ENCODE measurements around the gene CSRNP3.

Gene CSRNP3

GRCh38 chr2:165691615-165692014, 222.1 kb downstream of the CSRNP3 start:
- TF ChIP-seq PAX5 (IDR thresholded peaks at IDR 0.05; ENCODE audit: insufficient read depth, low read length, severe bottlenecking) (no peak), TAF1 (IDR thresholded peaks at IDR 0.05; ENCODE audit: low read depth, low read length) (no peak), POLR2AphosphoS5 (IDR thresholded peaks at IDR 0.05; ENCODE audit: low read depth, low read length) (no peak), SPI1 (IDR thresholded peaks at IDR 0.05; ENCODE audit: low read depth, low read length) (no peak), POLR2A (IDR thresholded peaks at IDR 0.05; ENCODE audit: low read depth, low read length) (no peak), POU2F2 (IDR thresholded peaks at IDR 0.05; ENCODE audit: low read depth, low read length) (no peak)
- DNase-seq (ENCODE audit: insufficient read length, low spot score) (no peak), FAIRE-seq (no peak)

- FAIRE-seq (no peak), DNase-seq (ENCODE audit: insufficient read length, low spot score) (no peak)
- no peak for TF ChIP-seq PAX5 (IDR thresholded peaks at IDR 0.05; ENCODE audit: insufficient read depth, low read length, severe bottlenecking)
- no peak for TF ChIP-seq POU2F2 (IDR thresholded peaks at IDR 0.05; ENCODE audit: low read depth, low read length)
- no peak for TF ChIP-seq TAF1 (IDR thresholded peaks at IDR 0.05; ENCODE audit: low read depth, low read length)
- no peak for TF ChIP-seq POLR2AphosphoS5 (IDR thresholded peaks at IDR 0.05; ENCODE audit: low read depth, low read length)
- no peak for TF ChIP-seq SPI1 (IDR thresholded peaks at IDR 0.05; ENCODE audit: low read depth, low read length)
- no peak for TF ChIP-seq POLR2A (IDR thresholded peaks at IDR 0.05; ENCODE audit: low read depth, low read length)
Measured at GRCh38 chr2:165692906-165693305, 223.4 kb downstream of the CSRNP3 start.

- no peak for DNase-seq (ENCODE audit: insufficient read length, low spot score)
- no peak for FAIRE-seq
- TF ChIP-seq POLR2AphosphoS5 (IDR thresholded peaks at IDR 0.05; ENCODE audit: low read depth, low read length) (no peak), TAF1 (IDR thresholded peaks at IDR 0.05; ENCODE audit: low read depth, low read length) (no peak), POLR2A (IDR thresholded peaks at IDR 0.05; ENCODE audit: low read depth, low read length) (no peak), POU2F2 (IDR thresholded peaks at IDR 0.05; ENCODE audit: low read depth, low read length) (no peak), SPI1 (IDR thresholded peaks at IDR 0.05; ENCODE audit: low read depth, low read length) (no peak), PAX5 (IDR thresholded peaks at IDR 0.05; ENCODE audit: insufficient read depth, low read length, severe bottlenecking) (no peak)
Measured at GRCh38 chr2:165693838-165694237, 224.3 kb downstream of the CSRNP3 start.

- no peak for FAIRE-seq
- no peak for TF ChIP-seq TAF1 (IDR thresholded peaks at IDR 0.05; ENCODE audit: low read depth, low read length)
- TF ChIP-seq POLR2AphosphoS5 (IDR thresholded peaks at IDR 0.05; ENCODE audit: low read depth, low read length) = no peak
- no peak for TF ChIP-seq PAX5 (IDR thresholded peaks at IDR 0.05; ENCODE audit: insufficient read depth, low read length, severe bottlenecking)
- TF ChIP-seq POU2F2 (IDR thresholded peaks at IDR 0.05; ENCODE audit: low read depth, low read length) = no peak
- no peak for TF ChIP-seq SPI1 (IDR thresholded peaks at IDR 0.05; ENCODE audit: low read depth, low read length)
- no peak for DNase-seq (ENCODE audit: insufficient read length, low spot score)
Measured at GRCh38 chr2:165697748-165698443, 228.4 kb downstream of the CSRNP3 start.

- peak; percentile 2 for DNase-seq (ENCODE audit: insufficient read length, low spot score)
- TF ChIP-seq POLR2A (IDR thresholded peaks at IDR 0.05; ENCODE audit: low read depth, low read length) (no peak), POU2F2 (IDR thresholded peaks at IDR 0.05; ENCODE audit: low read depth, low read length) (no peak), SPI1 (IDR thresholded peaks at IDR 0.05; ENCODE audit: low read depth, low read length) (no peak), TAF1 (IDR thresholded peaks at IDR 0.05; ENCODE audit: low read depth, low read length) (no peak), POLR2AphosphoS5 (IDR thresholded peaks at IDR 0.05; ENCODE audit: low read depth, low read length) (no peak), PAX5 (IDR thresholded peaks at IDR 0.05; ENCODE audit: insufficient read depth, low read length, severe bottlenecking) (no peak)
- no peak for FAIRE-seq
Measured at GRCh38 chr2:165698444-165698884, 229.0 kb downstream of the CSRNP3 start.

- TF ChIP-seq SPI1 (IDR thresholded peaks at IDR 0.05; ENCODE audit: low read depth, low read length) = no peak
- TF ChIP-seq POLR2A (IDR thresholded peaks at IDR 0.05; ENCODE audit: low read depth, low read length) = no peak
- TF ChIP-seq TAF1 (IDR thresholded peaks at IDR 0.05; ENCODE audit: low read depth, low read length) = no peak
- no peak for TF ChIP-seq PAX5 (IDR thresholded peaks at IDR 0.05; ENCODE audit: insufficient read depth, low read length, severe bottlenecking)
- DNase-seq (ENCODE audit: insufficient read length, low spot score) (no peak), FAIRE-seq (no peak)
Measured at GRCh38 chr2:165699946-165700345, 230.4 kb downstream of the CSRNP3 start.

GRCh38 chr2:165700531-165700930, 231.0 kb downstream of the CSRNP3 start:
- DNase-seq (ENCODE audit: insufficient read length, low spot score) (no peak), FAIRE-seq (no peak)
- no peak for TF ChIP-seq TAF1 (IDR thresholded peaks at IDR 0.05; ENCODE audit: low read depth, low read length)
- TF ChIP-seq PAX5 (IDR thresholded peaks at IDR 0.05; ENCODE audit: insufficient read depth, low read length, severe bottlenecking) = no peak
- no peak for TF ChIP-seq POLR2AphosphoS5 (IDR thresholded peaks at IDR 0.05; ENCODE audit: low read depth, low read length)
- no peak for TF ChIP-seq POU2F2 (IDR thresholded peaks at IDR 0.05; ENCODE audit: low read depth, low read length)
- TF ChIP-seq SPI1 (IDR thresholded peaks at IDR 0.05; ENCODE audit: low read depth, low read length) = no peak
- no peak for TF ChIP-seq POLR2A (IDR thresholded peaks at IDR 0.05; ENCODE audit: low read depth, low read length)

GRCh38 chr2:165701147-165701546, 231.6 kb downstream of the CSRNP3 start:
- no peak for TF ChIP-seq POLR2AphosphoS5 (IDR thresholded peaks at IDR 0.05; ENCODE audit: low read depth, low read length)
- no peak for TF ChIP-seq POLR2A (IDR thresholded peaks at IDR 0.05; ENCODE audit: low read depth, low read length)
- TF ChIP-seq TAF1 (IDR thresholded peaks at IDR 0.05; ENCODE audit: low read depth, low read length) = no peak
- no peak for TF ChIP-seq PAX5 (IDR thresholded peaks at IDR 0.05; ENCODE audit: insufficient read depth, low read length, severe bottlenecking)
- no peak for TF ChIP-seq SPI1 (IDR thresholded peaks at IDR 0.05; ENCODE audit: low read depth, low read length)
- no peak for TF ChIP-seq POU2F2 (IDR thresholded peaks at IDR 0.05; ENCODE audit: low read depth, low read length)
- no peak for DNase-seq (ENCODE audit: insufficient read length, low spot score)
- no peak for FAIRE-seq

GRCh38 chr2:165706960-165707487, 237.5 kb downstream of the CSRNP3 start:
- no peak for FAIRE-seq
- TF ChIP-seq POLR2AphosphoS5 (IDR thresholded peaks at IDR 0.05; ENCODE audit: low read depth, low read length) = no peak
- no peak for TF ChIP-seq POU2F2 (IDR thresholded peaks at IDR 0.05; ENCODE audit: low read depth, low read length)
- no peak for TF ChIP-seq POLR2A (IDR thresholded peaks at IDR 0.05; ENCODE audit: low read depth, low read length)
- TF ChIP-seq SPI1 (IDR thresholded peaks at IDR 0.05; ENCODE audit: low read depth, low read length) = no peak
- no peak for TF ChIP-seq TAF1 (IDR thresholded peaks at IDR 0.05; ENCODE audit: low read depth, low read length)
- TF ChIP-seq PAX5 (IDR thresholded peaks at IDR 0.05; ENCODE audit: insufficient read depth, low read length, severe bottlenecking) = no peak
- DNase-seq (ENCODE audit: insufficient read length, low spot score) = no peak

Measured in GM12891 (cell line).